ENCODE results near the gene DNAJB2.

GRCh38 chr2:219325136-219325535 is 46.0 kb downstream of the DNAJB2 start:
- TF ChIP-seq POLR2A (IDR thresholded peaks at IDR 0.05; ENCODE audit: low read length) (no peak), GATA1 (IDR thresholded peaks at IDR 0.05; ENCODE audit: low read depth, low read length) (no peak)
